ENCODE results near the gene TBC1D5. TPM values are rescaled to one million over a fixed set of nuclear protein-coding genes. Genes with fewer than 3 reads are reported as not detected.
A peak's percentile ranks its signal among the peaks of the same experiment; 100 is the strongest.

Gene TBC1D5
- total and polyA plus RNA-seq, 2 of the 4 experiments (the other 2 are of a cell fraction), result 16.4 to 57.0 TPM

DNA sequence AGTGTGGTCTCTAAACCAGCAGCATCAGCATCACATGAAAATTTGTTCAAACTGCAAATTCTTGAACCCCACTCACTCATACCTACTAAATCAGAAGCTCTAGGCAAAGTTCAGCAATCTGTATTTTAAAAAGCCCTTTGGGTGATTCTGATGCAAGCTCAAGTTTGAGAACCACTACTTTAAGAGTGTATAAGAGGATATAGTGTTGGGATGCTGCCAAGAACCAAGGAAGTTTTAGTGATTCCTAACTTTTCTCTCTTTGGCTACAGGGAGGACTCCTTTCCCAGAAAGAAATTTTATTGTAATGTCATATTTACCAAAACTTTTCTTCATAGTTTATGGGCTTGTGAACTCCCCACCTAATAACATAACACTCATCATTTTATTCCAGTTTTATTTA is 422.2 kb downstream of the TBC1D5 start:
- H2BK120ac ChIP-seq (ENCODE audit: low read depth, low read length), result no peak overlapping the region
- dilution Hi-C loops (cut with HindIII; ENCODE audit: low sequenced_read_pairs, unreplicated experiment) (no loop called here), intact Hi-C loops (cut with micrococcal nuclease) (no loop called here), in situ Hi-C loops (cut with MboI; ENCODE audit: low sequenced_read_pairs) (no loop called here)
- no peak overlapping the region for H4K5ac ChIP-seq (ENCODE audit: low read depth, low read length)
- TF ChIP-seq RAD21 (IDR thresholded peaks at IDR 0.05; ENCODE audit: low read length) (no peak), FOS (IDR thresholded peaks at IDR 0.05; ENCODE audit: low read depth, low read length) (no peak), CHD1 (IDR thresholded peaks at IDR 0.05; ENCODE audit: low read depth, low read length) (no peak), RCOR1 (IDR thresholded peaks at IDR 0.05; ENCODE audit: insufficient replicate concordance, low read length) (no peak), MAZ (IDR thresholded peaks at IDR 0.05; ENCODE audit: borderline replicate concordance, low read depth, low read length) (no peak), POLR2A (IDR thresholded peaks at IDR 0.05; ENCODE audit: low read depth, low read length) (no peak), NFE2L2 (IDR thresholded peaks at IDR 0.05; ENCODE audit: low read depth, low read length) (no peak), MAFK (IDR thresholded peaks at IDR 0.05; ENCODE audit: low read depth, low read length) (no peak), SMC3 (IDR thresholded peaks at IDR 0.05; ENCODE audit: low read depth, low read length) (no peak), BHLHE40 (IDR thresholded peaks at IDR 0.05; ENCODE audit: low read depth, low read length) (no peak), ELK1 (IDR thresholded peaks at IDR 0.05; ENCODE audit: borderline replicate concordance, low read depth, low read length) (no peak), CEBPB (IDR thresholded peaks at IDR 0.05; ENCODE audit: low read depth, low read length) (no peak), RFX5 (IDR thresholded peaks at IDR 0.05; ENCODE audit: low read depth, low read length) (no peak), MXI1 (IDR thresholded peaks at IDR 0.05; ENCODE audit: borderline replicate concordance, low read depth, low read length) (no peak)
- TF ChIP-seq, protein P1, sequence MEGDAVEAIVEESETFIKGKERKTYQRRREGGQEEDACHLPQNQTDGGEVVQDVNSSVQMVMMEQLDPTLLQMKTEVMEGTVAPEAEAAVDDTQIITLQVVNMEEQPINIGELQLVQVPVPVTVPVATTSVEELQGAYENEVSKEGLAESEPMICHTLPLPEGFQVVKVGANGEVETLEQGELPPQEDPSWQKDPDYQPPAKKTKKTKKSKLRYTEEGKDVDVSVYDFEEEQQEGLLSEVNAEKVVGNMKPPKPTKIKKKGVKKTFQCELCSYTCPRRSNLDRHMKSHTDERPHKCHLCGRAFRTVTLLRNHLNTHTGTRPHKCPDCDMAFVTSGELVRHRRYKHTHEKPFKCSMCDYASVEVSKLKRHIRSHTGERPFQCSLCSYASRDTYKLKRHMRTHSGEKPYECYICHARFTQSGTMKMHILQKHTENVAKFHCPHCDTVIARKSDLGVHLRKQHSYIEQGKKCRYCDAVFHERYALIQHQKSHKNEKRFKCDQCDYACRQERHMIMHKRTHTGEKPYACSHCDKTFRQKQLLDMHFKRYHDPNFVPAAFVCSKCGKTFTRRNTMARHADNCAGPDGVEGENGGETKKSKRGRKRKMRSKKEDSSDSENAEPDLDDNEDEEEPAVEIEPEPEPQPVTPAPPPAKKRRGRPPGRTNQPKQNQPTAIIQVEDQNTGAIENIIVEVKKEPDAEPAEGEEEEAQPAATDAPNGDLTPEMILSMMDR (conservative IDR thresholded peaks at IDR 0.05; ENCODE audit: low read depth, low read length), result no peak
- no peak overlapping the region for H3K4me2 ChIP-seq (ENCODE audit: low read depth, low read length)
- H4K8ac ChIP-seq (ENCODE audit: low read depth in 2 of 2, low read length in 2 of 2), result no peak overlapping the region
- no peak overlapping the region for H2AFZ ChIP-seq (replicated peaks; ENCODE audit: low read length, poor library complexity)
- CTCF ChIA-PET, result interaction anchor here (0.6 kb wide), 1 partner anchor 46 kb away, joined by 8 read pairs; no protein-coding TSS in a partner anchor
- no peak overlapping the region for H2BK15ac ChIP-seq (ENCODE audit: low read depth, low read length)
- H3K23ac ChIP-seq (ENCODE audit: low read depth, low read length), result no peak overlapping the region
- no peaks in the 10 kb centered on the region for H3K27me3 ChIP-seq (ENCODE audit: control insufficient read depth, insufficient read depth, low read length)
- DNase-seq, result peak; percentile 20
- H2AK9ac ChIP-seq (replicated peaks; ENCODE audit: low read depth, low read length, poor library complexity), result no peak overlapping the region
- H3K4ac ChIP-seq (ENCODE audit: low read depth, low read length), result no peak overlapping the region
- H2BK5ac ChIP-seq (ENCODE audit: low read depth, low read length, poor library complexity, severe bottlenecking), result no peak overlapping the region
- H3K9me1 ChIP-seq (ENCODE audit: insufficient read depth, low read length), result peaks cover 2% of the 10 kb centered on the region; the same call in 1 of the 2 replicates
- H3K79me1 ChIP-seq (ENCODE audit: low read depth in 1 of 2, low read length in 2 of 2), result no peaks in the 10 kb centered on the region
- H3K18ac ChIP-seq (ENCODE audit: low read depth, low read length), result no peak overlapping the region
- H3K9ac ChIP-seq (ENCODE audit: low read depth, low read length), result no peak overlapping the region
- no peaks in the 10 kb centered on the region for H4K20me1 ChIP-seq (ENCODE audit: insufficient read depth, low read length)
- H2AK5ac ChIP-seq (ENCODE audit: low read depth, low read length), result no peak overlapping the region
- H3K56ac ChIP-seq (ENCODE audit: extremely low read depth, insufficient read depth, low read length), result no peak overlapping the region
- H3K14ac ChIP-seq (replicated peaks; ENCODE audit: low read depth, low read length), result no peak overlapping the region
- ATAC-seq (ENCODE audit: low read depth), result no peak
- no peaks in the 10 kb centered on the region for H3K4me1 ChIP-seq (ENCODE audit: control insufficient read depth, insufficient read depth, low read length)
- H3K27ac ChIP-seq (ENCODE audit: insufficient read depth, low read length), result no peak overlapping the region
- no peaks in the 10 kb centered on the region for H3K9me3 ChIP-seq (ENCODE audit: control insufficient read depth, insufficient read depth, low read length)
- H4K91ac ChIP-seq (ENCODE audit: insufficient read depth, low read depth, low read length), result no peak overlapping the region
- POLR2A ChIA-PET (ENCODE audit: unreplicated experiment), result no interaction called here
- no peaks in the 10 kb centered on the region for H3K36me3 ChIP-seq (ENCODE audit: control insufficient read depth, insufficient read depth, low read length)
- no peak overlapping the region for H2BK20ac ChIP-seq (ENCODE audit: low read depth, low read length)
- no peak overlapping the region for H3K4me3 ChIP-seq (ENCODE audit: insufficient read depth, low read depth, low read length)
- no TSS peak for BruUV-seq (replicated peaks)

Data from IMR-90 (cell line).